ENCODE results near the gene EVX2.

The EVX2 gene

GRCh38 chr2:176082824-176083751 is 674 bp downstream of the EVX2 start:
- DNase-seq (ENCODE audit: extremely low spot score) = no peak
- TF ChIP-seq CTCF (IDR thresholded peaks at IDR 0.05; ENCODE audit: control extremely low read depth, extremely low read depth, low read depth, missing control alignments) = no peak
- POLR2A ChIA-PET = no interaction called here
- CTCF ChIA-PET = interaction anchor here (1.7 to 1.9 kb wide), 2 partner anchors 10 to 13 kb away, joined by 3 to 5 read pairs; no protein-coding TSS in a partner anchor

GRCh38 chr2:176082525-176082823 is 1.3 kb downstream of the EVX2 start:
- TF ChIP-seq CTCF (IDR thresholded peaks at IDR 0.05; ENCODE audit: control extremely low read depth, extremely low read depth, low read depth, missing control alignments) = no peak
- DNase-seq (ENCODE audit: extremely low spot score) = no peak
- ChIA-PET POLR2A (no interaction called here), CTCF (interaction anchor here (1.7 to 1.9 kb wide), 2 partner anchors 10 to 14 kb away, joined by 3 to 5 read pairs; no protein-coding TSS in a partner anchor)

GRCh38 chr2:176081837-176082524 is 1.8 kb downstream of the EVX2 start:
- DNase-seq (ENCODE audit: extremely low spot score) = no peak
- ChIA-PET CTCF (interaction anchor here (1.9 kb wide), 1 partner anchor 14 kb away, joined by 5 read pairs; no protein-coding TSS in a partner anchor), POLR2A (no interaction called here)
- TF ChIP-seq CTCF (IDR thresholded peaks at IDR 0.05; ENCODE audit: control extremely low read depth, extremely low read depth, low read depth, missing control alignments) = no peak

GRCh38 chr2:176081376-176081836 is 2.4 kb downstream of the EVX2 start:
- TF ChIP-seq CTCF (IDR thresholded peaks at IDR 0.05; ENCODE audit: control extremely low read depth, extremely low read depth, low read depth, missing control alignments) = no peak
- no peak for DNase-seq (ENCODE audit: extremely low spot score)
- POLR2A ChIA-PET = no interaction called here
- CTCF ChIA-PET = interaction anchor here (1.1 kb wide), 1 partner anchor 46 kb away, joined by 4 read pairs; no protein-coding TSS in a partner anchor

- no peak for DNase-seq (ENCODE audit: extremely low spot score)
- CTCF ChIA-PET = interaction anchor here (0.8 to 1.3 kb wide), 3 partner anchors 46 to 570 kb away, joined by 3 to 4 read pairs (median 3); no protein-coding TSS in a partner anchor
- TF ChIP-seq CTCF (IDR thresholded peaks at IDR 0.05; ENCODE audit: control extremely low read depth, extremely low read depth, low read depth, missing control alignments) = no peak
- POLR2A ChIA-PET = no interaction called here
Measured at GRCh38 chr2:176080540-176081375, 3.0 kb downstream of the EVX2 start.

Data from GM10248 (cell line).